Spleen (tissue), 7 donors: ENCODE measurements around the gene NUDT5.

Experiments
- CTCF ChIP-seq, 11 experiments: fragments of 200-600 bp in 7 of 11; fragments of 450-650 bp in 4 of 11; sonication (generic) in 4 of 11; IDR thresholded peaks in 8 of 11; conservative IDR thresholded peaks in 3 of 11; 1 replicate in 7 of 11; 2 replicates in 4 of 11; pipeline versions ENCODE4 v1.4.0 to v1.8.0; 2016 to 2021; ENCODE audit warnings: antibody characterized with exemption in 11 of 11, inconsistent platforms in 4 of 11, mild to moderate bottlenecking in 1 of 11
- POLR2A ChIP-seq, 3 donors: fragments of 450-650 bp; IDR thresholded peaks; one replicate each; pipeline ENCODE4 v1.5.1; 2017; ENCODE audit warnings: antibody characterized with exemption in 3 of 3, mild to moderate bottlenecking in 1 of 3
- donor health status: DM: no; HTN: no; CAD: no; lungs with moderate emphysema.
- donor health status: DM: no; HTN: no; CAD: no.
- donor health status: DM: no; HTN: no; CAD: no.

GRCh38 chr10:12213621-12214020 lies 17.9 kb upstream of the NUDT5 start:
- no peak for TF ChIP-seq CTCF (IDR thresholded peaks at IDR 0.05 in 8 of 11, conservative IDR thresholded peaks at IDR 0.05 in 3 of 11)
- TF ChIP-seq POLR2A (IDR thresholded peaks at IDR 0.05): no peak
